Natural killer cell treated with Interleukin-12 subunit alpha and Interleukin-12 subunit beta and Interleukin-15 and Interleukin-18, amount 100 ng/mL, for 72 hours (primary cell): ENCODE data around the gene BMERB1. TPM values are rescaled to one million over a fixed set of nuclear protein-coding genes. Genes with fewer than 3 reads are reported as not detected.
A peak's percentile ranks its signal among the peaks of the same experiment; 100 is the strongest.

Source experiments
- ATAC-seq, 2 donors: fragments of 150-1000 bp; cut with Tn5 transposase in 1 of 2; sonication (Bioruptor Pico), chemical (Tn5 transposase) in 1 of 2; 2 replicates each; pipeline ENCODE4 v1.10.0; 2021
- DNase-seq: peaks from one replicate; pipeline ENCODE4 v3.0.0; 2022; ENCODE audit warnings: low spot score
- H3K27ac Mint-ChIP-seq, 2 donors: 1 replicate in 1 of 2; 2 replicates in 1 of 2; pipeline ENCODE4 v1.8.0; 2022; ENCODE audit warnings: mixed read lengths in 2 of 2, mild to moderate bottlenecking in 1 of 2, moderate library complexity in 1 of 2
- H3K27me3 Mint-ChIP-seq, 2 donors: 1 replicate in 1 of 2; 2 replicates in 1 of 2; pipeline ENCODE4 v1.8.0; 2022; ENCODE audit warnings: mixed read lengths in 2 of 2
- H3K36me3 Mint-ChIP-seq: one replicate; pipeline ENCODE4 v1.8.0; 2022; ENCODE audit warnings: mixed read lengths
- H3K4me1 Mint-ChIP-seq, 2 donors: 1 replicate in 1 of 2; 2 replicates in 1 of 2; pipeline ENCODE4 v1.8.0; 2022; ENCODE audit warnings: low read depth in 2 of 2, mixed read lengths in 2 of 2, mild to moderate bottlenecking in 1 of 2
- H3K4me3 Mint-ChIP-seq: one replicate; pipeline ENCODE4 v1.8.0; 2022; ENCODE audit warnings: mixed read lengths
- H3K9me3 Mint-ChIP-seq: 2 replicates; pipeline ENCODE4 v1.8.0; 2022; ENCODE audit warnings: mixed read lengths
- total RNA-seq, 2 donors: library from RNA; stranded (reverse); gene quantifications; one replicate each; pipeline ENCODE4 v1.2.3, GENCODE V29; 2022

BMERB1 gene
- total RNA-seq, 2 donors from 2014 or later: 5.4 to 7.3 TPM

GRCh38 chr16:15521390-15521757, 87.0 kb downstream of the BMERB1 start:
- Mint-ChIP-seq H3K27ac (peak overlapping the region; percentile 11 to 75), H3K4me1 (peaks cover 32 to 37% of the 10 kb centered on the region in 2 donors), H3K4me3 (peak overlapping the region; percentile 1), H3K27me3 (no peaks in the 10 kb centered on the region), H3K36me3 (no peaks in the 10 kb centered on the region), H3K9me3 (no peaks in the 10 kb centered on the region)
- no peak for DNase-seq
- ATAC-seq: no peak

GRCh38 chr16:15521758-15522509, 87.5 kb downstream of the BMERB1 start:
- H3K36me3 Mint-ChIP-seq: no peaks in the 10 kb centered on the region
- peaks cover 32 to 37% of the 10 kb centered on the region in 2 donors for H3K4me1 Mint-ChIP-seq
- DNase-seq (no peak), ATAC-seq (no peak)
- no peaks in the 10 kb centered on the region for H3K27me3 Mint-ChIP-seq
- no peaks in the 10 kb centered on the region for H3K9me3 Mint-ChIP-seq
- H3K27ac Mint-ChIP-seq: peak overlapping the region; percentile 11 to 75
- H3K4me3 Mint-ChIP-seq: peak overlapping the region; percentile 1

- peak overlapping the region; percentile 17 to 35 for H3K27ac Mint-ChIP-seq
- ATAC-seq (no peak), DNase-seq (no peak)
- H3K36me3 Mint-ChIP-seq: no peaks in the 10 kb centered on the region
- H3K4me1 Mint-ChIP-seq: peaks cover 31 to 32% of the 10 kb centered on the region in 2 donors
- no peaks in the 10 kb centered on the region for H3K27me3 Mint-ChIP-seq
- H3K9me3 Mint-ChIP-seq: no peaks in the 10 kb centered on the region
- peak overlapping the region; percentile 30 for H3K4me3 Mint-ChIP-seq
These were observed 88.7 kb downstream of the BMERB1 start for GRCh38 chr16:15523092-15523541.

GRCh38 chr16:15523939-15524338, 89.6 kb downstream of the BMERB1 start:
- Mint-ChIP-seq H3K27me3 (no peaks in the 10 kb centered on the region), H3K9me3 (no peaks in the 10 kb centered on the region), H3K36me3 (no peaks in the 10 kb centered on the region), H3K4me3 (no peak overlapping the region), H3K27ac (no peak overlapping the region), H3K4me1 (peaks cover 31 to 32% of the 10 kb centered on the region in 2 donors)
- DNase-seq (no peak), ATAC-seq (no peak)

- H3K27me3 Mint-ChIP-seq: no peaks in the 10 kb centered on the region
- no peak overlapping the region for H3K27ac Mint-ChIP-seq
- no peak for ATAC-seq
These were observed 90.6 kb downstream of the BMERB1 start for GRCh38 chr16:15524966-15525365.

GRCh38 chr16:15526097-15526496, 91.7 kb downstream of the BMERB1 start:
- no peaks in the 10 kb centered on the region for H3K9me3 Mint-ChIP-seq
- no peak overlapping the region for H3K27ac Mint-ChIP-seq
- DNase-seq (no peak), ATAC-seq (no peak)
- H3K4me3 Mint-ChIP-seq: no peak overlapping the region
- peaks cover 26 to 27% of the 10 kb centered on the region in 2 donors for H3K4me1 Mint-ChIP-seq
- H3K27me3 Mint-ChIP-seq: no peaks in the 10 kb centered on the region
- no peaks in the 10 kb centered on the region for H3K36me3 Mint-ChIP-seq

More at GRCh38 chr16:15524966-15525365, 90.6 kb downstream of the BMERB1 start:
- no peak for DNase-seq
- H3K4me3 Mint-ChIP-seq: no peak overlapping the region
- peaks cover 31 to 32% of the 10 kb centered on the region in 2 donors for H3K4me1 Mint-ChIP-seq
- H3K36me3 Mint-ChIP-seq: no peaks in the 10 kb centered on the region
- H3K9me3 Mint-ChIP-seq: no peaks in the 10 kb centered on the region

- Mint-ChIP-seq H3K4me3 (no peak overlapping the region), H3K9me3 (no peaks in the 10 kb centered on the region), H3K36me3 (no peaks in the 10 kb centered on the region), H3K27me3 (no peaks in the 10 kb centered on the region), H3K4me1 (peaks cover 20 to 21% of the 10 kb centered on the region in 2 donors), H3K27ac (no peak overlapping the region)
- no peak for ATAC-seq
- no peak for DNase-seq
These were observed 92.3 kb downstream of the BMERB1 start for GRCh38 chr16:15526731-15527130.

- DNase-seq (no peak), ATAC-seq (no peak)
- Mint-ChIP-seq H3K4me3 (no peak overlapping the region), H3K9me3 (no peaks in the 10 kb centered on the region), H3K27me3 (peaks cover 5% of the 10 kb centered on the region in 2 donors), H3K4me1 (no peaks in the 10 kb centered on the region), H3K36me3 (no peaks in the 10 kb centered on the region), H3K27ac (no peak overlapping the region)
These were observed 95.3 kb downstream of the BMERB1 start for GRCh38 chr16:15529673-15530072.

- DNase-seq (no peak), ATAC-seq (no peak)
- H3K4me3 Mint-ChIP-seq: no peak overlapping the region
- peaks cover 5% of the 10 kb centered on the region in 2 donors for H3K27me3 Mint-ChIP-seq
- no peaks in the 10 kb centered on the region for H3K36me3 Mint-ChIP-seq
- no peak overlapping the region for H3K27ac Mint-ChIP-seq
- no peaks in the 10 kb centered on the region for H3K9me3 Mint-ChIP-seq
- no peaks in the 10 kb centered on the region for H3K4me1 Mint-ChIP-seq
These were observed 95.7 kb downstream of the BMERB1 start for GRCh38 chr16:15530085-15530484.

GRCh38 chr16:15532825-15533224, 98.4 kb downstream of the BMERB1 start:
- no peak for DNase-seq
- H3K4me3 Mint-ChIP-seq: no peak overlapping the region
- no peak overlapping the region for H3K27ac Mint-ChIP-seq
- no peaks in the 10 kb centered on the region for H3K36me3 Mint-ChIP-seq
- H3K9me3 Mint-ChIP-seq: no peaks in the 10 kb centered on the region
- H3K4me1 Mint-ChIP-seq: no peaks in the 10 kb centered on the region
- ATAC-seq: no peak
- peaks cover 5% of the 10 kb centered on the region in 2 donors for H3K27me3 Mint-ChIP-seq

GRCh38 chr16:15533386-15533785, 99.0 kb downstream of the BMERB1 start:
- Mint-ChIP-seq H3K4me1 (no peaks in the 10 kb centered on the region), H3K36me3 (no peaks in the 10 kb centered on the region), H3K9me3 (no peaks in the 10 kb centered on the region), H3K27me3 (peaks cover 5% of the 10 kb centered on the region in 2 donors), H3K27ac (no peak overlapping the region), H3K4me3 (no peak overlapping the region)
- ATAC-seq (no peak), DNase-seq (no peak)

GRCh38 chr16:15535772-15536171, 101.4 kb downstream of the BMERB1 start:
- no peak for DNase-seq
- Mint-ChIP-seq H3K4me1 (no peaks in the 10 kb centered on the region), H3K27ac (no peak overlapping the region), H3K4me3 (no peak overlapping the region), H3K36me3 (no peaks in the 10 kb centered on the region), H3K27me3 (peaks cover 5% of the 10 kb centered on the region in 2 donors), H3K9me3 (no peaks in the 10 kb centered on the region)
- no peak for ATAC-seq

GRCh38 chr16:15536843-15537242, 102.5 kb downstream of the BMERB1 start:
- peaks cover 0 to 2% of the 10 kb centered on the region in 2 donors for H3K4me1 Mint-ChIP-seq
- no peaks in the 10 kb centered on the region for H3K36me3 Mint-ChIP-seq
- H3K9me3 Mint-ChIP-seq: no peaks in the 10 kb centered on the region
- DNase-seq: no peak
- no peak overlapping the region for H3K4me3 Mint-ChIP-seq
- H3K27ac Mint-ChIP-seq: no peak overlapping the region
- peaks cover 5% of the 10 kb centered on the region in 2 donors for H3K27me3 Mint-ChIP-seq
- no peak for ATAC-seq

GRCh38 chr16:15538507-15538906, 104.1 kb downstream of the BMERB1 start:
- Mint-ChIP-seq H3K9me3 (no peaks in the 10 kb centered on the region), H3K27me3 (no peaks in the 10 kb centered on the region), H3K27ac (no peak overlapping the region), H3K4me3 (no peak overlapping the region), H3K36me3 (no peaks in the 10 kb centered on the region), H3K4me1 (peaks cover 9 to 11% of the 10 kb centered on the region in 2 donors)
- ATAC-seq (no peak), DNase-seq (no peak)
